Measurements from ENCODE around the gene CSTF1. TPM values are rescaled to one million over a fixed set of nuclear protein-coding genes. Genes with fewer than 3 reads are reported as not detected.

Gene CSTF1
- total RNA-seq, 1 donor from 2014 or later, result 48.4 TPM

- H3K9me3 Mint-ChIP-seq, result no peaks in the 10 kb centered on the region
- no peaks in the 10 kb centered on the region for H3K4me1 Mint-ChIP-seq (ENCODE audit: unreplicated experiment)
- H3K36me3 Mint-ChIP-seq, result peaks cover 20% of the 10 kb centered on the region
- no peak overlapping the region for H3K27ac Mint-ChIP-seq
- DNase-seq (ENCODE audit: extremely low spot score, unreplicated experiment), result no peak
- H3K27me3 Mint-ChIP-seq, result no peaks in the 10 kb centered on the region
- H3K4me3 Mint-ChIP-seq, result no peak overlapping the region
- TF ChIP-seq CTCF (conservative IDR thresholded peaks at IDR 0.05), result no peak
Measured at GRCh38 chr20:56381501-56381900, 10.9 kb upstream of the CSTF1 start.

- H3K36me3 Mint-ChIP-seq, result peaks cover 22% of the 10 kb centered on the region
- H3K4me1 Mint-ChIP-seq (ENCODE audit: unreplicated experiment), result no peaks in the 10 kb centered on the region
- H3K27me3 Mint-ChIP-seq, result no peaks in the 10 kb centered on the region
- DNase-seq (ENCODE audit: extremely low spot score, unreplicated experiment), result no peak
- no peak overlapping the region for H3K4me3 Mint-ChIP-seq
- no peak overlapping the region for H3K27ac Mint-ChIP-seq
- no peaks in the 10 kb centered on the region for H3K9me3 Mint-ChIP-seq
- TF ChIP-seq CTCF (conservative IDR thresholded peaks at IDR 0.05), result no peak
Measured at GRCh38 chr20:56382696-56383095, 9.7 kb upstream of the CSTF1 start.

GRCh38 chr20:56383334-56383733 is 9.1 kb upstream of the CSTF1 start:
- Mint-ChIP-seq H3K36me3 (peaks cover 17% of the 10 kb centered on the region), H3K4me3 (no peak overlapping the region), H3K9me3 (no peaks in the 10 kb centered on the region), H3K27ac (no peak overlapping the region), H3K27me3 (no peaks in the 10 kb centered on the region), H3K4me1 (ENCODE audit: unreplicated experiment) (no peaks in the 10 kb centered on the region)
- TF ChIP-seq CTCF (conservative IDR thresholded peaks at IDR 0.05), result no peak
- DNase-seq (ENCODE audit: extremely low spot score, unreplicated experiment), result no peak

GRCh38 chr20:56385130-56385529 is 7.3 kb upstream of the CSTF1 start:
- H3K4me3 Mint-ChIP-seq, result no peak overlapping the region
- peaks cover 14% of the 10 kb centered on the region for H3K4me1 Mint-ChIP-seq (ENCODE audit: unreplicated experiment)
- TF ChIP-seq CTCF (conservative IDR thresholded peaks at IDR 0.05), result no peak
- H3K27ac Mint-ChIP-seq, result no peak overlapping the region
- DNase-seq (ENCODE audit: extremely low spot score, unreplicated experiment), result no peak
- peaks cover 27% of the 10 kb centered on the region for H3K36me3 Mint-ChIP-seq
- no peaks in the 10 kb centered on the region for H3K9me3 Mint-ChIP-seq
- no peaks in the 10 kb centered on the region for H3K27me3 Mint-ChIP-seq

- peaks cover 27% of the 10 kb centered on the region for H3K36me3 Mint-ChIP-seq
- peaks cover 20% of the 10 kb centered on the region for H3K4me1 Mint-ChIP-seq (ENCODE audit: unreplicated experiment)
- no peak for TF ChIP-seq CTCF (conservative IDR thresholded peaks at IDR 0.05)
Measured at GRCh38 chr20:56386219-56386618, 6.2 kb upstream of the CSTF1 start.

GRCh38 chr20:56388882-56389281 is 3.6 kb upstream of the CSTF1 start:
- no peaks in the 10 kb centered on the region for H3K9me3 Mint-ChIP-seq
- H3K36me3 Mint-ChIP-seq, result peaks cover 27% of the 10 kb centered on the region
- no peak for TF ChIP-seq CTCF (conservative IDR thresholded peaks at IDR 0.05)
- DNase-seq (ENCODE audit: extremely low spot score, unreplicated experiment), result no peak
- H3K27ac Mint-ChIP-seq, result no peak overlapping the region
- no peak overlapping the region for H3K4me3 Mint-ChIP-seq
- peaks cover 30% of the 10 kb centered on the region for H3K4me1 Mint-ChIP-seq (ENCODE audit: unreplicated experiment)
- no peaks in the 10 kb centered on the region for H3K27me3 Mint-ChIP-seq

More at GRCh38 chr20:56386219-56386618, 6.2 kb upstream of the CSTF1 start:
- Mint-ChIP-seq H3K9me3 (no peaks in the 10 kb centered on the region), H3K27ac (no peak overlapping the region), H3K4me3 (no peak overlapping the region), H3K27me3 (no peaks in the 10 kb centered on the region)
- DNase-seq (ENCODE audit: extremely low spot score, unreplicated experiment), result no peak

All from type B pancreatic cell (in vitro differentiated cells).